CD14-positive monocyte (primary cell): ENCODE measurements around the gene TTC9B. TPM values are rescaled to one million over a fixed set of nuclear protein-coding genes. Genes with fewer than 3 reads are reported as not detected.

Experiments used
- DNase-seq, 3 donors: peaks; one replicate each; pipeline ENCODE4 v3.0.0-alpha.2; 2011 to 2022
- H2AFZ ChIP-seq: 2 replicates; pipeline ENCODE4 v1.6.0; 2012; ENCODE audit warnings: mild to moderate bottlenecking, low read depth, low read length, inconsistent platforms; ENCODE audit not compliant: insufficient read depth, poor library complexity, severe bottlenecking
- H3K27ac ChIP-seq, 2 donors: 1 replicate in 1 of 2; 2 replicates in 1 of 2; pipeline ENCODE4 v1.5.1; 2012 to 2013; ENCODE audit warnings: low read length in 2 of 2, control low read depth in 1 of 2, inconsistent platforms in 1 of 2, low read depth in 1 of 2, mild to moderate bottlenecking in 1 of 2
- H3K27me3 ChIP-seq, 2 donors: one replicate each; pipeline versions ENCODE4 v1.6.0 to v1.6.1; 2011 to 2013; ENCODE audit warnings: low read length in 2 of 2; ENCODE audit not compliant: control insufficient read depth in 2 of 2, insufficient read depth in 2 of 2
- H3K36me3 ChIP-seq, 2 donors: replicated peaks in 1 of 2; 1 replicate in 1 of 2; 2 replicates in 1 of 2; pipeline versions ENCODE4 v1.5.1 to v1.6.1; 2012 to 2013; ENCODE audit warnings: low read length in 2 of 2, control low read depth in 1 of 2, inconsistent platforms in 1 of 2, mild to moderate bottlenecking in 1 of 2; ENCODE audit not compliant: insufficient read depth in 2 of 2, control insufficient read depth in 1 of 2
- H3K4me1 ChIP-seq, 2 donors: 1 replicate in 1 of 2; 2 replicates in 1 of 2; pipeline versions ENCODE4 v1.5.1 to v1.6.1; 2012 to 2013; ENCODE audit warnings: low read length in 2 of 2, control low read depth in 1 of 2, inconsistent platforms in 1 of 2, mild to moderate bottlenecking in 1 of 2, moderate library complexity in 1 of 2; ENCODE audit not compliant: insufficient read depth in 2 of 2, control insufficient read depth in 1 of 2
- H3K4me2 ChIP-seq: replicated peaks from 2 replicates; pipeline ENCODE3; 2012; ENCODE audit warnings: low read length, moderate library complexity, mild to moderate bottlenecking; ENCODE audit not compliant: poor library complexity, severe bottlenecking; ENCODE audit errors: extremely low read depth
- H3K4me3 ChIP-seq, 3 experiments: fragments of 200-600 bp in 1 of 3; sonication (generic) in 1 of 3; replicated peaks in 1 of 3; 1 replicate in 2 of 3; 2 replicates in 1 of 3; pipeline ENCODE4 v1.5.1; 2011 to 2013; ENCODE audit warnings: low read length in 3 of 3, mild to moderate bottlenecking in 3 of 3, control low read depth in 2 of 3, low read depth in 2 of 3, inconsistent platforms in 1 of 3, moderate library complexity in 1 of 3
- H3K79me2 ChIP-seq: 2 replicates; pipeline ENCODE4 v1.6.0; 2012; ENCODE audit warnings: mild to moderate bottlenecking, control low read depth, inconsistent platforms, low read length, moderate library complexity; ENCODE audit not compliant: insufficient read depth
- H3K9ac ChIP-seq: 2 replicates; pipeline ENCODE4 v1.6.0; 2017; ENCODE audit warnings: low read length, mild to moderate bottlenecking; ENCODE audit not compliant: insufficient read depth, poor library complexity, severe bottlenecking
- H3K9me3 ChIP-seq, 2 donors: replicated peaks in 1 of 2; 1 replicate in 1 of 2; 2 replicates in 1 of 2; pipeline versions ENCODE4 v1.5.1 to v1.6.1; 2012 to 2013; ENCODE audit warnings: low read length in 2 of 2, control low read depth in 1 of 2; ENCODE audit not compliant: control insufficient read depth in 1 of 2, insufficient read depth in 1 of 2
- H4K20me1 ChIP-seq: 2 replicates; pipeline ENCODE4 v1.6.0; 2012; ENCODE audit warnings: mild to moderate bottlenecking, low read length, control low read depth, moderate library complexity; ENCODE audit not compliant: insufficient read depth
- H3K27ac Mint-ChIP-seq, 7 donors: one replicate each; pipeline ENCODE4 v1.8.0; 2020; ENCODE audit warnings: mild to moderate bottlenecking in 7 of 7, mixed read lengths in 7 of 7, moderate library complexity in 6 of 7, inconsistent platforms in 2 of 7
- H3K27me3 Mint-ChIP-seq, 3 donors: one replicate each; pipeline ENCODE4 v1.8.0; 2021 to 2022; ENCODE audit warnings: low read depth in 3 of 3, mild to moderate bottlenecking in 3 of 3, mixed read lengths in 3 of 3, moderate library complexity in 3 of 3, inconsistent platforms in 1 of 3
- H3K36me3 Mint-ChIP-seq, 2 donors: one replicate each; pipeline ENCODE4 v1.8.0; 2020; ENCODE audit warnings: mixed read lengths in 2 of 2, inconsistent platforms in 1 of 2, mild to moderate bottlenecking in 1 of 2
- H3K4me1 Mint-ChIP-seq: one replicate; pipeline ENCODE4 v1.8.0; 2020; ENCODE audit warnings: mild to moderate bottlenecking, mixed read lengths
- H3K4me3 Mint-ChIP-seq, 2 donors: one replicate each; pipeline ENCODE4 v1.8.0; 2020; ENCODE audit warnings: mild to moderate bottlenecking in 2 of 2, mixed read lengths in 2 of 2, moderate library complexity in 1 of 2
- H3K9me3 Mint-ChIP-seq, 7 donors: one replicate each; pipeline ENCODE4 v1.8.0; 2020 to 2022; ENCODE audit warnings: mixed read lengths in 7 of 7, mild to moderate bottlenecking in 6 of 7, moderate library complexity in 6 of 7, inconsistent platforms in 2 of 7
- CTCF ChIP-seq: fragments of 200-600 bp; IDR thresholded peaks from one replicate; pipeline ENCODE4 v1.8.0; 2022; ENCODE audit warnings: antibody characterized with exemption, mild to moderate bottlenecking
- WGBS: methylation state at CpG from one replicate; pipeline ENCODE4 v1.1.5; 2013; ENCODE audit warnings: missing lambda C conversion rate; ENCODE audit not compliant: insufficient coverage; 5-methylcytosine and 5-hydroxymethylcytosine counted together
- intact Hi-C, 2 donors: fragments of 100-400 bp; cut with micrococcal nuclease; formaldehyde crosslinking; loops; one replicate each; pipeline versions ENCODE4 v1.15.0 to v1.15.1; 2023
- polyA plus RNA-seq, 3 donors: library from polyadenylated mRNA; depleted of rRNA in 1 of 3; unstranded in 2 of 3; stranded (reverse) in 1 of 3; fragments of 300-500 nt in 2 of 3; fragments of >200 nt in 1 of 3; fragmentation: Illumina TruSeq in 2 of 3; gene quantifications; 1 replicate in 2 of 3; 2 replicates in 1 of 3; pipeline ENCODE4 v1.2.3, GENCODE V29; 2012 to 2021

TTC9B gene
- polyA plus RNA-seq, 3 donors = not detected

DNA sequence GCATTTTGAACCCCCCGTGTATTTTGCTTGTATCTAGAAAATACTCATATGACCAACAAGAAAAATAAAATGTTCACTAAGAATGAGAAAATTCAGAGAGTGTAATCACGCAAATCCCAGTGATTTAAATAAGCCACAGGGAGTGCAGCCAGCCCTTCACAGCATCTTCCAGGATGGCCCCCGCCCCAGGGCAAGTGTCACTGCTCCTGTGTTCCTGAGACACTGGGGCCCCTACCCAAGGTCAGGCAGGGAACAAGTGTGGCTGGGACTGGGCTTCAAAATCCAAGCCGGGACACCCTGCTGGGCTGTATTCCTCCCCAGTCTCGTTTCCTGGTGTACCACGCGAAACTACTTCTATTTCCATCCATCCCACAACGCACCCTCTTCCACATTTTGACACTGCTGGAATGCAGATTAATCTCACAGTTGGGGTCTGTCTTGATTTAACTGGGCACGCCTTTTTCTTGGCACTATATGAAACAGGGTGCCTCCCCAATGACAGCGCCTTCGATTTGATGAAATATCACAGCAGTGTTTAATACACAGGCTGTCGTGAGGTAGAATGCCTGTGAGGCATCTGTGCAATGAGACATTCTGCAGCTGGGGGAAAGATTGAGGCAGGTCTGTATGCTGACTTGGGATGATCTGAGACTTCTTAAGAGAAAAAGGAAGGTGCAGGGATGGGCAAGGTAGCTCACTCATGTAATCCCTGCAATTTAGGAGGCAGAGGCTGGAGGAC is 26.6 kb upstream of the TTC9B start:
- Mint-ChIP-seq H3K36me3 (peaks cover 45 to 74% of the 10 kb centered on the region in 2 donors), H3K27me3 (no peaks in the 10 kb centered on the region), H3K4me3 (no peak overlapping the region), H3K27ac (peak overlapping the region in 1 of 7 donors; percentile 61), H3K4me1 (no peaks in the 10 kb centered on the region), H3K9me3 (peaks cover 0 to 1% (median 0%) of the 10 kb centered on the region in 7 donors)
- Histone ChIP-seq H3K27ac (no peak overlapping the region), H3K4me2 (no peak overlapping the region), H4K20me1 (peaks cover 50% of the 10 kb centered on the region), H3K4me3 (no peak overlapping the region), H3K27me3 (no peaks in the 10 kb centered on the region), H3K36me3 (peaks cover 40 to 74% of the 10 kb centered on the region in 2 donors), H3K9me3 (no peaks in the 10 kb centered on the region), H3K9ac (no peak overlapping the region), H3K79me2 (peaks cover 14% of the 10 kb centered on the region), H2AFZ (no peak overlapping the region), H3K4me1 (no peaks in the 10 kb centered on the region)
- no peak for DNase-seq
- 96% methylated on average over 11 of the region's 12 CpGs for WGBS
- intact Hi-C loops = no loop called here
- TF ChIP-seq CTCF = no peak

- Histone ChIP-seq H3K27ac (no peak overlapping the region), H2AFZ (no peak overlapping the region), H3K36me3 (peaks cover 49 to 79% of the 10 kb centered on the region in 2 donors), H3K79me2 (peaks cover 13% of the 10 kb centered on the region), H3K4me1 (no peaks in the 10 kb centered on the region), H3K9ac (no peak overlapping the region), H3K27me3 (no peaks in the 10 kb centered on the region), H3K9me3 (no peaks in the 10 kb centered on the region), H3K4me2 (no peak overlapping the region), H3K4me3 (no peak overlapping the region), H4K20me1 (peaks cover 43% of the 10 kb centered on the region)
- no peak for DNase-seq
- intact Hi-C loops = no loop called here
- Mint-ChIP-seq H3K27ac (peak overlapping the region in 1 of 7 donors; percentile 46), H3K36me3 (peaks cover 52 to 78% of the 10 kb centered on the region in 2 donors), H3K9me3 (peaks cover 0 to 1% (median 0%) of the 10 kb centered on the region in 7 donors), H3K4me1 (no peaks in the 10 kb centered on the region), H3K27me3 (no peaks in the 10 kb centered on the region), H3K4me3 (no peak overlapping the region)
- no peak for TF ChIP-seq CTCF
- WGBS = 96% methylated on average over 2 of the region's 2 CpGs
These were observed 25.0 kb upstream of the TTC9B start for GRCh38 chr19:40243181-40243580.
